NCI-H446 (cell line): ENCODE results near the gene ARL4A.

Source experiments
- DNase-seq, 2 experiments: peaks; one replicate each; lab custom pipeline; 2025; lab: John Stamatoyannopoulos, UW

Gene ARL4A

GRCh38 chr7:12701433-12701832 lies 14.0 kb downstream of the ARL4A start:
- no peak for DNase-seq

GRCh38 chr7:12703881-12704280 lies 16.4 kb downstream of the ARL4A start:
- no peak for DNase-seq

- no peak for DNase-seq
Observed at GRCh38 chr7:12705878-12706277, 18.4 kb downstream of the ARL4A start.

GRCh38 chr7:12706900-12707536 lies 19.6 kb downstream of the ARL4A start:
- no peak for DNase-seq

GRCh38 chr7:12708314-12708713 lies 20.9 kb downstream of the ARL4A start:
- DNase-seq, result no peak

- no peak for DNase-seq
Observed at GRCh38 chr7:12709726-12710502, 22.5 kb downstream of the ARL4A start.

GRCh38 chr7:12711124-12711523 lies 23.7 kb downstream of the ARL4A start:
- DNase-seq, result no peak

GRCh38 chr7:12712236-12712635 lies 24.8 kb downstream of the ARL4A start:
- no peak for DNase-seq

GRCh38 chr7:12713625-12714378 lies 26.4 kb downstream of the ARL4A start:
- no peak for DNase-seq

GRCh38 chr7:12714379-12714737 lies 26.9 kb downstream of the ARL4A start:
- DNase-seq, result no peak

- no peak for DNase-seq
Observed at GRCh38 chr7:12715372-12716133, 28.1 kb downstream of the ARL4A start.

- no peak for DNase-seq
Observed at GRCh38 chr7:12716134-12716681, 28.8 kb downstream of the ARL4A start.

GRCh38 chr7:12716722-12717121 lies 29.3 kb downstream of the ARL4A start:
- DNase-seq, result no peak

GRCh38 chr7:12719141-12719919 lies 31.9 kb downstream of the ARL4A start:
- DNase-seq, result no peak

- no peak for DNase-seq
Observed at GRCh38 chr7:12719981-12720865, 32.8 kb downstream of the ARL4A start.

- DNase-seq, result no peak
Observed at GRCh38 chr7:12721286-12721830, 33.9 kb downstream of the ARL4A start.

GRCh38 chr7:12722136-12722535 lies 34.7 kb downstream of the ARL4A start:
- no peak for DNase-seq

- no peak for DNase-seq
Observed at GRCh38 chr7:12722636-12723605, 35.5 kb downstream of the ARL4A start.
